Colonic mucosa (tissue), 4 donors: Measurements from ENCODE around the gene KRT25. TPM values are rescaled to one million over a fixed set of nuclear protein-coding genes. Genes with fewer than 3 reads are reported as not detected.

Source experiments
- DNase-seq: peaks from one replicate; pipeline ENCODE4 v3.0.0-alpha.2; 2020
- H3K27ac ChIP-seq: fragments of 200-600 bp; one replicate; pipeline ENCODE4 v1.8.0; 2021
- H3K27me3 ChIP-seq: fragments of 200-600 bp; one replicate; pipeline ENCODE4 v1.8.0; 2021
- H3K36me3 ChIP-seq: fragments of 200-600 bp; one replicate; pipeline ENCODE4 v1.8.0; 2021
- H3K4me1 ChIP-seq: fragments of 200-600 bp; one replicate; pipeline ENCODE4 v1.8.0; 2021; ENCODE audit warnings: mild to moderate bottlenecking
- H3K4me3 ChIP-seq: fragments of 200-600 bp; one replicate; pipeline ENCODE4 v1.8.0; 2021
- H3K9ac ChIP-seq, 2 donors: one replicate each; pipeline ENCODE4 v1.7.0; 2013; ENCODE audit warnings: control low read depth in 2 of 2, low read depth in 2 of 2, low read length in 2 of 2
- H3K9me3 ChIP-seq: fragments of 200-600 bp; one replicate; pipeline ENCODE4 v1.8.0; 2021
- CTCF ChIP-seq: fragments of 200-600 bp; IDR thresholded peaks from one replicate; pipeline ENCODE4 v1.8.0; 2022; ENCODE audit warnings: antibody characterized with exemption, mild to moderate bottlenecking
- intact Hi-C: fragments of 100-400 bp; cut with DNase I; formaldehyde crosslinking; loops from one replicate; pipeline ENCODE4 v1.14.1; 2022
- total RNA-seq, 2 donors: library from RNA; stranded (reverse); fragmentation: NEBNext Ultra II Directional in 1 of 2; extraction: Animal tissue kit (Norgen Biotek cat#: 25700) in 1 of 2; gene quantifications; one replicate each; pipeline ENCODE4 v1.2.1, GENCODE V29; 2021
- donor health status: healthy.
- donor health status: DM: no; HTN: no; CAD: no.
- donor health status: DM: no; HTN: no; CAD: no.

The KRT25 gene
- total RNA-seq, 2 donors from 2014 or later, result not detected

DNA sequence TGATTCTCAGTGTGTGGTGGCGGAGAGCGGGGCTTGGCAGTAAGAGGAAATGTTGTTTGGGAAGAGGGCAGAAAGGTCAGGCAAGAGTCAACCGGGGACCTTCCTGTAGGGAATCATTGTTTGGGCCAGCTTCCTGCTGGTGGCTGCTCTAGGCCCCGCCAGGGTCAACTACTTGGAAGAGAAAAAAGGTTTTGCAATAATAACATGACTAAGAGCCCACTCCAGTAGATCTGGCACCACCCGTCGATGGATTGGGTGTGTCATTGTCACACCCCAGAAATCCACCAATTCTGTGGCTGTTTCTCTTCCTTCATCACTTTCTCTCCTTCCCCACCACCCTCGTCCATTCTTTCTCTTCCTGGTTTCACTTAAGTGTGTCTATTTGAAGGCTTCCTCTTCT is 47.4 kb downstream of the KRT25 start:
- Histone ChIP-seq H3K4me3 (no peak overlapping the region), H3K27me3 (no peaks in the 10 kb centered on the region), H3K4me1 (no peaks in the 10 kb centered on the region), H3K27ac (no peak overlapping the region), H3K9ac (no peak overlapping the region), H3K36me3 (no peaks in the 10 kb centered on the region), H3K9me3 (no peaks in the 10 kb centered on the region)
- peak; percentile 23 for DNase-seq
- intact Hi-C loops, result no loop called here
- TF ChIP-seq CTCF, result no peak

DNA sequence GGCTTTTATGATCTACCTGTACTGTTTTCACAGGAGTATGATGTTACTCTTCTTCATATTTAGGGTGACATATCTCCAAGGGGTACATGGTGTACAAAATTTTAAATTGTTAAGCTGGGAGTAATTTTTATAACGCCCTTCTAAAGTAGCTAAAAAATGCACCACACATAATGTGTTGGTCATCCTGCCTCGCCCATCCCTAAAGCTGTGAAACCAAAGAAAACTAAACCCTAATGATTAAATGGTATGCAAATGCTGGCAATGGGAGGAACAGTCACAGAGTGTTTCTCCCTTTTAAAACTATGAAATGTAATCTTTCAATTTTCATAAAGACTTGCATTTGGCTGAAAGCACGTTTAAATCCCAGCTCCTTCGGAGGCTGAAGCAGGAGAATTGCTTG is 49.5 kb downstream of the KRT25 start:
- Histone ChIP-seq H3K27ac (no peak overlapping the region), H3K36me3 (no peaks in the 10 kb centered on the region), H3K4me1 (no peaks in the 10 kb centered on the region), H3K9ac (no peak overlapping the region), H3K27me3 (no peaks in the 10 kb centered on the region), H3K4me3 (no peak overlapping the region), H3K9me3 (no peaks in the 10 kb centered on the region)
- intact Hi-C loops, result no loop called here
- no peak for TF ChIP-seq CTCF
- DNase-seq, result no peak

DNA sequence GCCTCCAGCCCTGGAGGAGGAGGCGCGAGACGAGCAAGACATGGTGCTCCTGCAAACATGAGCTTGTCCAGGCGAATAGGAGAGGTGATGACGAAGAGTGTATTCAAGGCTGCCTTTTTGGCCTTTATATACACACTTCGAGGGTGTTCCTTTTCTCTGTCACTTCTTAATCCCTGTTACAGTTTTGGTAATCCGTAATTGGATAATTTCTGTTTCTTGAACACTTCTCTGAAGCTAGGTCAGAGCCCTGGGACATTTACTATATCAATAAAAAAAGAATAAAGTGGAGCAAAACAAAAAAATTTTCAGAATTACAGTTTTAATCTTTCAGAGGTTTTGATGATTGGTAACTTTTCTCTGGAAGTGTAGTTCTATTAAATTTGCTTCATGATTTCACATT is 51.5 kb downstream of the KRT25 start, which contains the start of gene KRT24:
TSS of gene KRT24 (minus strand) at position 101 of the 400 bp plus-strand sequence. CDS start at position 42, 59 bp downstream.
- H3K4me3 ChIP-seq, result no peak within 1 kb of the TSS
- H3K9me3 ChIP-seq, result no peaks in the 10 kb centered on the region
- no peak for DNase-seq
- H3K9ac ChIP-seq, result no peak within 1 kb of the TSS
- TF ChIP-seq CTCF, result no peak
- no peak within 1 kb of the TSS for H3K27ac ChIP-seq
- H3K4me1 ChIP-seq, result no peaks in the 10 kb centered on the region
- no peaks in the 10 kb centered on the region for H3K36me3 ChIP-seq
- intact Hi-C loops, result no loop called here
- H3K27me3 ChIP-seq, result no peaks in the 10 kb centered on the region

GRCh38 chr17:40702271-40702670 is 52.9 kb downstream of the KRT25 start:
- DNase-seq, result no peak
- Histone ChIP-seq H3K9ac (no peak overlapping the region), H3K27me3 (no peaks in the 10 kb centered on the region), H3K36me3 (no peaks in the 10 kb centered on the region), H3K4me1 (no peaks in the 10 kb centered on the region), H3K4me3 (no peak overlapping the region), H3K9me3 (no peaks in the 10 kb centered on the region), H3K27ac (no peak overlapping the region)
- TF ChIP-seq CTCF, result no peak
- intact Hi-C loops, result no loop called here

GRCh38 chr17:40699853-40700252 is 55.3 kb downstream of the KRT25 start:
- Histone ChIP-seq H3K4me3 (no peak overlapping the region), H3K36me3 (no peaks in the 10 kb centered on the region), H3K27me3 (no peaks in the 10 kb centered on the region), H3K4me1 (no peaks in the 10 kb centered on the region), H3K27ac (no peak overlapping the region), H3K9ac (no peak overlapping the region), H3K9me3 (no peaks in the 10 kb centered on the region)
- DNase-seq, result no peak
- no peak for TF ChIP-seq CTCF
- intact Hi-C loops, result no loop called here

GRCh38 chr17:40699371-40699770 is 55.8 kb downstream of the KRT25 start:
- intact Hi-C loops, result no loop called here
- H3K27me3 ChIP-seq, result no peaks in the 10 kb centered on the region
- H3K9ac ChIP-seq, result no peak overlapping the region
- H3K9me3 ChIP-seq, result no peaks in the 10 kb centered on the region
- no peaks in the 10 kb centered on the region for H3K36me3 ChIP-seq
- no peak overlapping the region for H3K4me3 ChIP-seq
- no peak for TF ChIP-seq CTCF
- no peak for DNase-seq
- H3K4me1 ChIP-seq, result no peaks in the 10 kb centered on the region
- H3K27ac ChIP-seq, result no peak overlapping the region
